MCF 10A (cell line): ENCODE measurements around the gene ZNF536. TPM values are rescaled to one million over a fixed set of nuclear protein-coding genes. Genes with fewer than 3 reads are reported as not detected.

Experiments
- BruUV-seq: library from RNA; stranded (reverse); fragments of 400-500 nt; replicated peaks from 2 replicates; lab custom pipeline; 2021; lab: Mats Ljungman, UMichigan
- CTCF ChIA-PET: fragments of 300-600 bp; sonication (Branson Sonifier 250); formaldehyde crosslinking; extraction: SDS; loops from one replicate; lab custom pipeline; 2021; ENCODE audit warnings: antibody characterized with exemption, inconsistent platforms; lab: Yijun Ruan, JAX
- POLR2A ChIA-PET: fragments of 300-600, 350-650 bp; sonication (Branson Sonifier 250); formaldehyde crosslinking; extraction: SDS; loops from one replicate; lab custom pipeline; 2020; ENCODE audit warnings: antibody characterized with exemption, inconsistent platforms; lab: Yijun Ruan, JAX
- DNase-seq: peaks from one replicate; pipeline ENCODE4 v3.0.0-alpha.2; 2018; ENCODE audit not compliant: unreplicated experiment
- H3K27ac Mint-ChIP-seq: one replicate; pipeline ENCODE4 v1.8.0; 2022; ENCODE audit warnings: mild to moderate bottlenecking, low read depth, mixed read lengths; ENCODE audit not compliant: unreplicated experiment
- H3K27me3 Mint-ChIP-seq: one replicate; pipeline ENCODE4 v1.8.0; 2022; ENCODE audit warnings: mixed read lengths; ENCODE audit not compliant: insufficient read depth, unreplicated experiment
- H3K36me3 Mint-ChIP-seq: one replicate; pipeline ENCODE4 v1.8.0; 2022; ENCODE audit warnings: mild to moderate bottlenecking, moderate library complexity, mixed read lengths; ENCODE audit not compliant: insufficient read depth, unreplicated experiment
- H3K4me1 Mint-ChIP-seq: one replicate; pipeline ENCODE4 v1.8.0; 2022; ENCODE audit warnings: mixed read lengths; ENCODE audit not compliant: insufficient read depth, unreplicated experiment
- H3K4me3 Mint-ChIP-seq: one replicate; pipeline ENCODE4 v1.8.0; 2022; ENCODE audit warnings: mild to moderate bottlenecking, moderate library complexity, mixed read lengths; ENCODE audit not compliant: unreplicated experiment
- H3K9me3 Mint-ChIP-seq: one replicate; pipeline ENCODE4 v1.8.0; 2022; ENCODE audit warnings: mixed read lengths; ENCODE audit not compliant: unreplicated experiment
- intact Hi-C: fragments of 100-400 bp; cut with micrococcal nuclease; formaldehyde crosslinking; loops from 2 replicates; pipeline ENCODE4 v1.14.1; 2022
- total RNA-seq: library from RNA; stranded (reverse); gene quantifications from 2 replicates; pipeline ENCODE4 v1.2.3, GENCODE V29; 2022
- TF ChIP-seq, protein P1 (sequence below): fragments of 200-600 bp; IDR thresholded peaks from one replicate; pipeline ENCODE4 v1.8.0; 2022; ENCODE audit warnings: antibody characterized with exemption, mild to moderate bottlenecking; ENCODE audit not compliant: unreplicated experiment

ZNF536 gene
- total RNA-seq, 1 experiment from 2014 or later, result not detected

DNA sequence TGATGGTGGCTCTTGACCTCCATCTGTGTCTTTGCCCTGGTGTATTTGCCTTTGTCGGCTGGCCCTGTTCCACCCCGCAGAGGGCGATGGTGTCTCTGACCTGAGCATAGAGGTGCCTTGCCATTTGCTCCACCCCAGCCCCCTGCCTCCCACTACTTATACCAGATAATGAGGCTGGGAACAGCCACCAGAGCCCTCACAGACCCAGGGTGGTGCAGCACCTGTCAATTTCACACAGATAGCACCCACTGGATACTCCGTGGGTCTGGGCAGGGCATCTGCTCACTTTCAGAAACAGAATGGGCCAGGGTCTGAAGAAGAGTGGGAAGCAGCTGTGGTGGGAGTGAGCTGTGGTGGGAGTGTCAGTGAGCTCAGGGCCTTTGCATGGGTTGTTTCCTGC, 4.1 kb downstream of the ZNF536 start:
- ChIA-PET CTCF (no interaction called here), POLR2A (no interaction called here)
- H3K4me1 Mint-ChIP-seq, result no peaks in the 10 kb centered on the region
- no peak for DNase-seq
- no peaks in the 10 kb centered on the region for H3K27me3 Mint-ChIP-seq
- no peak overlapping the region for H3K27ac Mint-ChIP-seq
- peaks cover 20% of the 10 kb centered on the region for H3K9me3 Mint-ChIP-seq
- intact Hi-C loops, result no loop called here
- H3K4me3 Mint-ChIP-seq, result no peak overlapping the region
- TF ChIP-seq, protein P1, sequence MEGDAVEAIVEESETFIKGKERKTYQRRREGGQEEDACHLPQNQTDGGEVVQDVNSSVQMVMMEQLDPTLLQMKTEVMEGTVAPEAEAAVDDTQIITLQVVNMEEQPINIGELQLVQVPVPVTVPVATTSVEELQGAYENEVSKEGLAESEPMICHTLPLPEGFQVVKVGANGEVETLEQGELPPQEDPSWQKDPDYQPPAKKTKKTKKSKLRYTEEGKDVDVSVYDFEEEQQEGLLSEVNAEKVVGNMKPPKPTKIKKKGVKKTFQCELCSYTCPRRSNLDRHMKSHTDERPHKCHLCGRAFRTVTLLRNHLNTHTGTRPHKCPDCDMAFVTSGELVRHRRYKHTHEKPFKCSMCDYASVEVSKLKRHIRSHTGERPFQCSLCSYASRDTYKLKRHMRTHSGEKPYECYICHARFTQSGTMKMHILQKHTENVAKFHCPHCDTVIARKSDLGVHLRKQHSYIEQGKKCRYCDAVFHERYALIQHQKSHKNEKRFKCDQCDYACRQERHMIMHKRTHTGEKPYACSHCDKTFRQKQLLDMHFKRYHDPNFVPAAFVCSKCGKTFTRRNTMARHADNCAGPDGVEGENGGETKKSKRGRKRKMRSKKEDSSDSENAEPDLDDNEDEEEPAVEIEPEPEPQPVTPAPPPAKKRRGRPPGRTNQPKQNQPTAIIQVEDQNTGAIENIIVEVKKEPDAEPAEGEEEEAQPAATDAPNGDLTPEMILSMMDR, result no peak
- no TSS peak for BruUV-seq
- peaks cover 6% of the 10 kb centered on the region for H3K36me3 Mint-ChIP-seq

DNA sequence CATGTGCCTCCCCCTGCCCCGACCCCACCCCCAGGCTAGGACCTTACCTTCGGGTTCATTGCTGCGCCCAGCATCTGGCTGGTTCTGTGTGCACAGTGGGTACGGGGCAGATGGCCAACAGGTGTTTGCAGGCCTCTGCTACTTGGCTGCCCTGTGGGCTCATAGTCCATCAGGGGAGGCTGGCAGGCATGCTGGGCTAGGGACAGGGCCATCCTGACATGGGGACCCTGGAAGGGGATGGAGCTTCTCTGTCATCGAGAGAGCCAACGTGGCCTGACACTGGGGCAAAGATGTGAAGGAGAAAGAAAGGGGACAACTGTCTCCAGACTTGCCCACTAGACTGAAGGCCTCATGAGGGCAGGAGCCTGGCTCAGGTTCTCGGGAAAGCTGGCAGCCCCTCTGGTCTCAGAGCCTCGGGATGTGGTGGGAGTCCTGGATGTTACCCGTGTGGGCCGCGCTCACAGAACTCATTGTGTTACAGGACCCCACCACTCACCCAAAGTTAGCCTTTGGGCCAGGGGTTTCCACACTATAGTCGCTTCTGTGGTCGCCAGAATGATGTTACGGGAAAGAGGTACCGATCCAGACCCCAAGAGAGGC, 4.7 kb downstream of the ZNF536 start:
- no TSS peak for BruUV-seq
- Mint-ChIP-seq H3K9me3 (peaks cover 25% of the 10 kb centered on the region), H3K27me3 (no peaks in the 10 kb centered on the region), H3K4me3 (no peak overlapping the region), H3K4me1 (no peaks in the 10 kb centered on the region), H3K27ac (no peak overlapping the region), H3K36me3 (peaks cover 6% of the 10 kb centered on the region)
- no peak for DNase-seq
- TF ChIP-seq, protein P1, result no peak
- POLR2A ChIA-PET, result no interaction called here
- CTCF ChIA-PET, result interaction anchor here (0.7 kb wide), 1 partner anchor 175 kb away, joined by 3 read pairs; no protein-coding TSS in a partner anchor
- intact Hi-C loops, result no loop called here

DNA sequence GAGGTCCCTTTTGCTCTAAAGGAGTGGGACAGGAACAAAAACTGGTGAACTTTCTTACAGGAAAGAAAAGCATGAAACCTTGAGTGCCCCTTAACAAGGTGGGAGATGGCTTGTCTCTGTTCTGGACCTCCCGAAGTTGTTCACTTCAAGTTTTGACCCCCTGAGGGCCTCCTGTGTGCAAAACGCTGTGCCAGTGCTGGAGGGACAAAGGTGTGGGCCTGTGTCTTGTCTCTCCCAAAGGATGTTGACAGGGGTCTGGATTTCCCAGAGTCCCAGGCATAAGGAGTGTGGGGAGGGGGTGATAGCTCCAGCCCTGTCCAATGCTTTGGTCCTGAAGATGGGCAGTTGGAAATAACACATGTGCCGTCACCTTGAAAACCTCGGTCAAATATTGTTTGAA, 6.5 kb downstream of the ZNF536 start:
- H3K4me3 Mint-ChIP-seq, result no peak overlapping the region
- peaks cover 31% of the 10 kb centered on the region for H3K9me3 Mint-ChIP-seq
- intact Hi-C loops, result no loop called here
- peaks cover 6% of the 10 kb centered on the region for H3K36me3 Mint-ChIP-seq
- POLR2A ChIA-PET, result no interaction called here
- H3K27ac Mint-ChIP-seq, result no peak overlapping the region
- CTCF ChIA-PET, result no interaction called here
- H3K27me3 Mint-ChIP-seq, result no peaks in the 10 kb centered on the region
- no peaks in the 10 kb centered on the region for H3K4me1 Mint-ChIP-seq
- BruUV-seq, result no TSS peak
- TF ChIP-seq, protein P1, result no peak
- no peak for DNase-seq

DNA sequence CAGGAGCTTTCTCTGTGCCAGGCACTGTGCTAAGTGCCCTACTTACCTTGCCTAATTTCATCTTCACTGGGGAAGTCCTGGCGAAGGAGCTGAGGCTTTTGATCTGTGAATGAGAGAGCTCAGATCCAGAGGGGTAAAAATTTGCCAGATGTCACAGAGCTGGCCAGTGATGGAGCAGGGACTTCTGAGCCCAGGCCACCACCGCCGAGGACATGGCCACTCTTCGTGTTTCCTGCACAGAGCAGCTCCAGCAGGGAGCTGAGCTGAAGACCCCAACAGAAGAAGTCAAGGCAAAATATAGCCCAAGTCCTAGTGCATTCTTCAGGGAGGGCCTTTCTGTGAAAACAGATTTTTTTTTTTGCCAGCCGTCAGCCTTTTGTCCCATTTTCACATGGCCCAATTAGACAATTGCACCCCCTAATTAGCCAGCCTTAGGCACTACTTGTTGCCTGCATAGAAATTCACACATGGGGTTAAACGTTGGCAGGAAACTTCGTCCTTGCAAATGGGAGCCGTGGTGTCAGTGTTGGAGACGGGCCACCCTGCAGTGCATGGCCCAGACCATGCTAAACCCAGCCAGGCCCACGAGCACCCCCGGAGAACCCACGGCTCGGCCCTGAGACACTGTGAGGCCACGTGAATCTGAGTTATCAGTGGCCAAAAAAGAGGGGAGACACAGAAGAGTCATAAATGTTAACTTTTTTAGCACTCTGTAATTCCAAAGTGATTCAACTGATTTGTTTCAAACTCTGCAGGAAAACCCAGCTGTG, 7.8 kb downstream of the ZNF536 start:
- no peaks in the 10 kb centered on the region for H3K4me1 Mint-ChIP-seq
- BruUV-seq, result no TSS peak
- POLR2A ChIA-PET, result no interaction called here
- no peak for DNase-seq
- intact Hi-C loops, result no loop called here
- no peaks in the 10 kb centered on the region for H3K27me3 Mint-ChIP-seq
- CTCF ChIA-PET, result interaction anchor here (0.7 kb wide), 1 partner anchor 608 kb away, joined by 3 read pairs; no protein-coding TSS in a partner anchor
- no peak overlapping the region for H3K4me3 Mint-ChIP-seq
- H3K9me3 Mint-ChIP-seq, result peaks cover 37% of the 10 kb centered on the region
- TF ChIP-seq, protein P1, result no peak
- peaks cover 6% of the 10 kb centered on the region for H3K36me3 Mint-ChIP-seq
- no peak overlapping the region for H3K27ac Mint-ChIP-seq
